ENCODE data around the gene PRKCI. TPM values are rescaled to one million over a fixed set of nuclear protein-coding genes. Genes with fewer than 3 reads are reported as not detected.

PRKCI gene
- total RNA-seq, 4 donors from 2014 or later = 33.5 to 125 (median 47.7) TPM

DNA sequence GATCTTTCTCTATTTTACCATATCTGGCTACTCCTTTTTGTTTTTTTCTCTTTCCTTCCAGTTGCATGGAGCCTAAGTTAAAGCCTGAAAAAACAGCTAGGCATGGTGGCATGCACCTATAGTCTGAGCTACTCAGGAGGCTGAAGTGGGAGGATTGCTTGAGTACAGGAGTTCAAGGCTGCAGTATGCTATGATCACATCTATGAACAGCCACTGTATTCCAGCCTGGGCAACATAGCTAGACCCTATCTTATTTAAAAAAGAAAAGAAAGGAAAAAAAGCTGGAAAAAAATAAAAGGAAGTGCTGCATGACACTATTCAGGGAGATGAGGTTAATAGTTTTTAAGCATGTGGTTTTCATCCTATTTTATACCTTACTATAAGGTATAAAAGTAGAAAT, 131.3 kb downstream of the PRKCI start:
- Histone ChIP-seq H3K4me1 (peaks cover 13% of the 10 kb centered on the region), H3K4me3 (no peak overlapping the region), H3K9me3 (no peaks in the 10 kb centered on the region), H3K27me3 (no peaks in the 10 kb centered on the region), H3K27ac (no peak overlapping the region), H3K36me3 (no peaks in the 10 kb centered on the region)
- no peak for DNase-seq (ENCODE audit: low spot score in 2 of 2)
- TF ChIP-seq POLR2A (IDR thresholded peaks at IDR 0.05) (no peak), CTCF (IDR thresholded peaks at IDR 0.05) (no peak), POLR2AphosphoS5 (IDR thresholded peaks at IDR 0.05) (no peak), EP300 (IDR thresholded peaks at IDR 0.05) (no peak)

GRCh38 chr3:170354760-170355159, 132.5 kb downstream of the PRKCI start:
- Histone ChIP-seq H3K4me1 (peaks cover 25% of the 10 kb centered on the region), H3K27me3 (no peaks in the 10 kb centered on the region), H3K4me3 (no peak overlapping the region), H3K27ac (no peak overlapping the region), H3K9me3 (no peaks in the 10 kb centered on the region), H3K36me3 (no peaks in the 10 kb centered on the region)
- no peak for DNase-seq (ENCODE audit: low spot score in 2 of 2)
- no peak for TF ChIP-seq POLR2A (IDR thresholded peaks at IDR 0.05)
- no peak for TF ChIP-seq EP300 (IDR thresholded peaks at IDR 0.05)
- TF ChIP-seq CTCF (IDR thresholded peaks at IDR 0.05) = no peak
- TF ChIP-seq POLR2AphosphoS5 (IDR thresholded peaks at IDR 0.05) = no peak
- WGBS = 84% methylated on average over 4 of the region's 4 CpGs

Other genes with a start within 250 kb of the PRKCI start
- 10 to 100 TPM in 1 of 4 donors, 1 to 10 TPM in 3; 2.8 to 12.2 (median 3.0) TPM for gene GPR160, start 184.4 kb upstream of the PRKCI start, total RNA-seq
- gene PHC3, start 40.7 kb upstream of the PRKCI start, total RNA-seq = 100 to 1,000 TPM in 1 of 4 donors, 10 to 100 TPM in 3; 37.9 to 106 (median 64.0) TPM
- gene SKIL, start 135.3 kb downstream of the PRKCI start, total RNA-seq = 10 to 100 TPM; 24.9 to 50.6 (median 30.4) TPM
- 1 to 10 TPM; 2.1 to 6.4 (median 3.6) TPM for gene CLDN11, start 196.4 kb downstream of the PRKCI start, total RNA-seq

Data from suprapubic skin (tissue), 4 donors.